Measurements from ENCODE around the gene MSANTD1.

- TF ChIP-seq CTCF (IDR thresholded peaks at IDR 0.05) (no peak), POLR2A (IDR thresholded peaks at IDR 0.05) (no peak), EP300 (IDR thresholded peaks at IDR 0.05) (no peak)
Measured at GRCh38 chr4:3255611-3256186, 6.7 kb downstream of the MSANTD1 start.

Measured in ovary (tissue), 3 donors.